ENCODE results near the gene PDP2. TPM values are rescaled to one million over a fixed set of nuclear protein-coding genes. Genes with fewer than 3 reads are reported as not detected.

The PDP2 gene
- total RNA-seq, 3 donors from 2014 or later (not counting 1 experiment from before 2014, with no cell fraction given), result 10.2 to 16.5 (median 11.0) TPM

DNA sequence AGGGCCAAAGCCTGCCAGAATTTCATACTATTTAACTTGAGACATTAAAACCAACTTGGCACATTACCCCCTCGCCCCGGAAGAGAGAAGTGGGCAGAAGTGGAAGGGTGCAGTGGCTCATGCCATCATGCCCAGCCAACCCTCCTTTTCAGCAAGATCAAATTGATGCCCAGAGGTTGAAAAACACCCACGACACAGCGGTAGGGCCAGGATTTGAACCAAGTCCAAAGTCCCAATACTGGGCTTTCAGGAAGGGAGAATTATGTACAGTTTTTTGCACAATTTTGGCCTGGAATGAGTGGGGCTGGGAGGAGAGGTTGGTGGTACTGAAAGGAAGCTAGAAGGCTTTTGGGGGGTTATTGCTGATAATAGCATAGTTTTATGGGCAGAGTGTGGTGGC is 11.0 kb downstream of the PDP2 start:
- no peak for TF ChIP-seq CTCF (IDR thresholded peaks at IDR 0.05)
- Histone ChIP-seq H3K36me3 (ENCODE audit: control insufficient read depth, insufficient read depth, low read length) (peaks cover 12% of the 10 kb centered on the region), H3K9me3 (ENCODE audit: control insufficient read depth, insufficient read depth, low read length) (no peaks in the 10 kb centered on the region), H3K27ac (ENCODE audit: low read length) (no peak overlapping the region), H3K4me1 (ENCODE audit: control insufficient read depth, insufficient read depth, low read length) (peaks cover 2% of the 10 kb centered on the region), H3K27me3 (ENCODE audit: control insufficient read depth, insufficient read depth, low read length) (no peaks in the 10 kb centered on the region), H3K4me3 (ENCODE audit: low read length) (no peak overlapping the region)
- no peaks in the 10 kb centered on the region for H3K9me3 Mint-ChIP-seq
- DNase-seq, result no peak
- no peak overlapping the region for H3K4me3 Mint-ChIP-seq
- H3K27me3 Mint-ChIP-seq (ENCODE audit: low read depth in 2 of 2), result no peaks in the 10 kb centered on the region
- WGBS (ENCODE audit: insufficient coverage), result 100% methylated on average over 4 of the region's 4 CpGs
- intact Hi-C loops (cut with micrococcal nuclease), result no loop called here
- no peak for ATAC-seq
- H3K36me3 Mint-ChIP-seq, result no peaks in the 10 kb centered on the region
- H3K4me1 Mint-ChIP-seq, result peaks cover 10 to 41% of the 10 kb centered on the region in 2 donors
- H3K27ac Mint-ChIP-seq, result no peak overlapping the region

DNA sequence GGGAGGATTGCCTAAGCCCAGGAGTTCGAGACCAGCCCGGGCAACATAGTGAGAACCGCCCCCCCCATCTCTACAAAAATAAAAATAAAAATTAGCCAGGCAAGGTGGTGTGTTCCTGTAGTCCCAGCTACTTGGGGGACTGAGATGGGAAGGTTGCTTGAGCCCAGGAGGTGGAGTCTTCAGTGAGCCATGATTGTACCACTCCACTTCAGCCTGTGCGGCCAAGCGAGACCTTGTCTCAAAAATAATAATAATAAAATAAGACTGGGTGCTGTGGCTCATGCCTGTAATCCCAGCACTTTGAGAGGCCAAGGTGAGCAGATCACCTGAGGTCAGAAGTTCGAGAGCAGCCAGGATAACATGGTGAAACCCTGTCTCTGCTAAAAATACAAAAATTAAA is 11.5 kb downstream of the PDP2 start:
- Histone ChIP-seq H3K9me3 (ENCODE audit: control insufficient read depth, insufficient read depth, low read length) (no peaks in the 10 kb centered on the region), H3K27me3 (ENCODE audit: control insufficient read depth, insufficient read depth, low read length) (no peaks in the 10 kb centered on the region), H3K36me3 (ENCODE audit: control insufficient read depth, insufficient read depth, low read length) (peaks cover 10% of the 10 kb centered on the region), H3K27ac (ENCODE audit: low read length) (no peak overlapping the region), H3K4me3 (ENCODE audit: low read length) (no peak overlapping the region), H3K4me1 (ENCODE audit: control insufficient read depth, insufficient read depth, low read length) (peaks cover 2% of the 10 kb centered on the region)
- Mint-ChIP-seq H3K36me3 (no peaks in the 10 kb centered on the region), H3K4me3 (no peak overlapping the region), H3K4me1 (peaks cover 10 to 38% of the 10 kb centered on the region in 2 donors), H3K27ac (no peak overlapping the region), H3K27me3 (ENCODE audit: low read depth in 2 of 2) (no peaks in the 10 kb centered on the region), H3K9me3 (no peaks in the 10 kb centered on the region)
- 100% methylated on average over 2 of the region's 6 CpGs for WGBS (ENCODE audit: insufficient coverage)
- no peak for ATAC-seq
- no peak for DNase-seq
- no peak for TF ChIP-seq CTCF (IDR thresholded peaks at IDR 0.05)
- intact Hi-C loops (cut with micrococcal nuclease), result no loop called here

- Mint-ChIP-seq H3K27ac (no peak overlapping the region), H3K4me3 (no peak overlapping the region), H3K27me3 (ENCODE audit: low read depth in 2 of 2) (no peaks in the 10 kb centered on the region), H3K9me3 (no peaks in the 10 kb centered on the region), H3K4me1 (peaks cover 4 to 27% of the 10 kb centered on the region in 2 donors), H3K36me3 (no peaks in the 10 kb centered on the region)
- H3K4me1 ChIP-seq (ENCODE audit: control insufficient read depth, insufficient read depth, low read length), result peaks cover 2% of the 10 kb centered on the region
- no peak overlapping the region for H3K27ac ChIP-seq (ENCODE audit: low read length)
- DNase-seq, result no peak
- no peak overlapping the region for H3K4me3 ChIP-seq (ENCODE audit: low read length)
- no peak for TF ChIP-seq CTCF (IDR thresholded peaks at IDR 0.05)
- no peaks in the 10 kb centered on the region for H3K27me3 ChIP-seq (ENCODE audit: control insufficient read depth, insufficient read depth, low read length)
- H3K36me3 ChIP-seq (ENCODE audit: control insufficient read depth, insufficient read depth, low read length), result peaks cover 4% of the 10 kb centered on the region
- 93% methylated on average over 2 of the region's 2 CpGs for WGBS (ENCODE audit: insufficient coverage)
- no peak for ATAC-seq
- no peaks in the 10 kb centered on the region for H3K9me3 ChIP-seq (ENCODE audit: control insufficient read depth, insufficient read depth, low read length)
- intact Hi-C loops (cut with micrococcal nuclease), result loop anchor here (2.0 kb wide), 1 partner anchor 35 kb away; no protein-coding TSS in a partner anchor
Measured at GRCh38 chr16:66894055-66894454, 13.7 kb downstream of the PDP2 start.

Data from natural killer cell (primary cell).